IPS-15b (cell line): ENCODE results near the gene NTNG1.

Experiments used
- H3K27me3 ChIP-seq: one replicate; pipeline ENCODE4 v1.6.1; 2013; ENCODE audit warnings: low read length; ENCODE audit not compliant: control insufficient read depth, insufficient read depth
- H3K36me3 ChIP-seq: one replicate; pipeline ENCODE4 v1.6.1; 2013; ENCODE audit warnings: low read length; ENCODE audit not compliant: control insufficient read depth, insufficient read depth
- H3K4me1 ChIP-seq: one replicate; pipeline ENCODE4 v1.6.1; 2013; ENCODE audit warnings: mild to moderate bottlenecking, low read length; ENCODE audit not compliant: control insufficient read depth, insufficient read depth
- H3K4me3 ChIP-seq: one replicate; pipeline ENCODE4 v1.5.1; 2013; ENCODE audit warnings: low read depth, low read length
- H3K9ac ChIP-seq: one replicate; pipeline ENCODE4 v1.6.1; 2013; ENCODE audit warnings: low read depth, mild to moderate bottlenecking, low read length
- H3K9me3 ChIP-seq: one replicate; pipeline ENCODE4 v1.6.1; 2013; ENCODE audit warnings: mild to moderate bottlenecking, low read length; ENCODE audit not compliant: control insufficient read depth, insufficient read depth

Gene NTNG1

GRCh38 chr1:107529511-107530149 is 388.8 kb downstream of the NTNG1 start:
- Histone ChIP-seq H3K9me3 (no peaks in the 10 kb centered on the region), H3K27me3 (no peaks in the 10 kb centered on the region), H3K4me1 (no peaks in the 10 kb centered on the region), H3K4me3 (no peak overlapping the region), H3K9ac (no peak overlapping the region), H3K36me3 (no peaks in the 10 kb centered on the region)

GRCh38 chr1:107530543-107530942 is 389.7 kb downstream of the NTNG1 start:
- Histone ChIP-seq H3K9me3 (no peaks in the 10 kb centered on the region), H3K9ac (no peak overlapping the region), H3K4me1 (no peaks in the 10 kb centered on the region), H3K36me3 (no peaks in the 10 kb centered on the region), H3K4me3 (no peak overlapping the region), H3K27me3 (no peaks in the 10 kb centered on the region)

DNA sequence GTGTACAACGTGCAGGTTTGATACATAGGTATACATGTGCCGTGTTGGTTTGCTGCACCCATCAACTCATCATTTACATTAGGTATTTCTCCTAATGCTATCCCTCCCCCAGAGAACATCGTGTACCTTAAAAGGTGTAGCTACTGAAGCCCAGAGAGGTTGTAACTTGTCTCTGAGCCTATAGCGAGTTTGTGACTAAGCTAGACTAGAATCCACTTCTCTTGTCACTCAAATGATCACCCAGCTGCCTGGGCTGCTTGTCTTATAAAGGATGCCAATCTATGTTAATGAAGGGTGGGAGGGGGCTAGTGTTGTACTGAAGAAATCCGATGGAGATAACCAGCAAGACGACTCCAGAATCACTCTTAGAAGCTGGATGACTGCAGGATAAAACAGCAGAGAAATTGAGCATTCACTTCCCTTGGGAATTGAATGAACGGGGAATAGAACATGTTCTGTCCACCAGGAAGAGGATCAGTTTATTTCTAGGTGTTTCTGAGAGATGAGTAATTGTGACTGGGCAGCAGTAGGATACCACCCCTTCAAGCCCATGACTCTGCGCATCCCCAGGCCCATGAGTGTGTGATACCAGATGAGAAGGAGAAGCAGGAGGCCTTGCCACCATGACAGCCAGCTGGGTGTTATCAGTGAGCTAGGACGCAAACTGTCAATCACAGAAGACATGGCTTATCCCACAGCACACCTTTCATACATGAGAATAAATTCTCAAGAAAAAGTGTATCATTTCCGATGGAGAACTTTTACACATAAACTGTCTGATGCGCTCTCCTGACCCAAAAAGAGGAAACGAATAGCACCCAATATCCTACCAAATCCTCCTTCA is 390.4 kb downstream of the NTNG1 start:
- Histone ChIP-seq H3K4me1 (no peaks in the 10 kb centered on the region), H3K4me3 (no peak overlapping the region), H3K9me3 (no peaks in the 10 kb centered on the region), H3K9ac (no peak overlapping the region), H3K36me3 (no peaks in the 10 kb centered on the region), H3K27me3 (no peaks in the 10 kb centered on the region)

- Histone ChIP-seq H3K27me3 (no peaks in the 10 kb centered on the region), H3K36me3 (no peaks in the 10 kb centered on the region), H3K9ac (no peak overlapping the region), H3K4me3 (no peak overlapping the region), H3K9me3 (no peaks in the 10 kb centered on the region), H3K4me1 (no peaks in the 10 kb centered on the region)
These were observed 391.5 kb downstream of the NTNG1 start for GRCh38 chr1:107532318-107532717.
